A549 (cell line): Measurements from ENCODE around the gene NPM3. TPM values are rescaled to one million over a fixed set of nuclear protein-coding genes. Genes with fewer than 3 reads are reported as not detected.

Experiments used
- ATAC-seq, 2 experiments: fragments of 200-7000 bp in 1 of 2; fragments of >200 bp in 1 of 2; cut with Nextera tagmentation in 1 of 2; cut with Tn5 transposase in 1 of 2; 3 replicates each; pipeline versions ENCODE4 v1.8.0 to v1.9.1; 2018 to 2020; ENCODE audit warnings: mild to moderate bottlenecking in 1 of 2, moderate library complexity in 1 of 2
- CTCF ChIA-PET: fragments of 300-600 bp; sonication (Branson Sonifier 250); formaldehyde crosslinking; extraction: SDS; loops from one replicate; lab custom pipeline; 2021; ENCODE audit warnings: antibody characterized with exemption, inconsistent platforms; lab: Yijun Ruan, JAX
- POLR2A ChIA-PET: fragments of 350-600 bp; formaldehyde crosslinking; extraction: SDS; loops from one replicate; lab custom pipeline; 2021; ENCODE audit warnings: antibody characterized with exemption, inconsistent platforms; lab: Yijun Ruan, JAX
- DNase-seq, 2 experiments: peaks; one replicate each; pipeline versions ENCODE4 v3.0.0 to v3.0.0-alpha.2; 2011 to 2016; ENCODE audit warnings: low read depth in 1 of 2, low spot score in 1 of 2
- FAIRE-seq: peaks from 2 replicates; lab custom pipeline; 2011; peaks lifted over from hg19 to GRCh38; lab: Jason Lieb, UNC
- H3K27ac ChIP-seq, 2 experiments: fragments of >200 bp; sonication (Bioruptor Twin); formaldehyde crosslinking; 3 replicates each; pipeline ENCODE4 v1.5.1; 2016 to 2017
- H3K4me1 ChIP-seq: fragments of >200 bp; sonication (Bioruptor Twin); formaldehyde crosslinking; 3 replicates; pipeline ENCODE4 v1.6.1; 2016
- H3K4me2 ChIP-seq: fragments of >200 bp; sonication (Bioruptor Twin); formaldehyde crosslinking; 3 replicates; pipeline ENCODE4 v1.6.1; 2016
- H3K4me3 ChIP-seq: fragments of >200 bp; sonication (Bioruptor Twin); formaldehyde crosslinking; 3 replicates; pipeline ENCODE4 v1.5.1; 2016
- H3K9me3 ChIP-seq: fragments of >200 bp; sonication (Bioruptor Twin); formaldehyde crosslinking; 3 replicates; pipeline ENCODE4 v1.6.1; 2016
- CBX2 ChIP-seq: fragments of 200-600 bp; sonication (generic); IDR thresholded peaks from 2 replicates; pipeline ENCODE4 v1.6.1; 2016; ENCODE audit warnings: low read depth, mild to moderate bottlenecking, borderline replicate concordance
- CBX8 ChIP-seq: fragments of 200-600 bp; sonication (generic); IDR thresholded peaks from 2 replicates; pipeline ENCODE4 v1.6.1; 2016
- CEBPB ChIP-seq, 2 experiments: fragments of >200 bp in 1 of 2; sonication (Bioruptor Twin) in 1 of 2; formaldehyde crosslinking in 1 of 2; IDR thresholded peaks; 2 replicates each; pipeline ENCODE4 v1.6.1; 2012 to 2016
- E2F6 ChIP-seq: IDR thresholded peaks from 2 replicates; pipeline ENCODE4 v1.6.1; 2012; ENCODE audit warnings: low read depth, borderline replicate concordance
- EHMT2 ChIP-seq: fragments of 200-600 bp; sonication (generic); IDR thresholded peaks from 2 replicates; pipeline ENCODE4 v1.6.1; 2016; ENCODE audit warnings: antibody characterized with exemption, low read depth, mild to moderate bottlenecking, moderate library complexity
- HEYL ChIP-seq: fragments of 250-450 bp; sonication (Bioruptor Pico); IDR thresholded peaks from 2 replicates; pipeline ENCODE4 v1.8.0; 2021; ENCODE audit warnings: mild to moderate bottlenecking, moderate library complexity
- HOXB5 ChIP-seq: fragments of 250-450 bp; sonication (Bioruptor Pico); IDR thresholded peaks from 2 replicates; pipeline ENCODE4 v1.5.0; 2020; ENCODE audit warnings: mild to moderate bottlenecking, moderate library complexity
- NFE2L2 ChIP-seq: fragments of 150-350 bp; conservative IDR thresholded peaks from 2 replicates; pipeline ENCODE4 v1.6.1; 2014; ENCODE audit warnings: low read length
- POLR2A ChIP-seq: IDR thresholded peaks from 2 replicates; pipeline ENCODE4 v1.6.1; 2012; ENCODE audit warnings: mild to moderate bottlenecking, low read length
- RCOR1 ChIP-seq: fragments of 150-350 bp; IDR thresholded peaks from 2 replicates; pipeline ENCODE4 v1.6.1; 2014; ENCODE audit warnings: antibody characterized with exemption, low read length, low read depth
- REST ChIP-seq: fragments of 200-600 bp; sonication (generic); IDR thresholded peaks from 2 replicates; pipeline ENCODE4 v1.6.1; 2016; ENCODE audit warnings: antibody characterized with exemption, mild to moderate bottlenecking, moderate library complexity
- TP53 ChIP-seq: fragments of 250-450 bp; sonication (Bioruptor Pico); IDR thresholded peaks from 2 replicates; pipeline ENCODE4 v1.5.0; 2021; ENCODE audit warnings: mild to moderate bottlenecking, moderate library complexity
- ZFP36 ChIP-seq: fragments of 450-650 bp; IDR thresholded peaks from 2 replicates; pipeline ENCODE4 v1.6.1; 2014; ENCODE audit warnings: borderline replicate concordance; ENCODE audit not compliant: partially characterized antibody
- ZSCAN20 ChIP-seq: fragments of 250-450 bp; sonication (Bioruptor Pico); IDR thresholded peaks from 2 replicates; pipeline ENCODE4 v1.8.0; 2022; ENCODE audit warnings: mild to moderate bottlenecking, moderate library complexity
- WGBS: methylation state at CpG from one replicate; pipeline ENCODE4 v1.1.6; 2017; ENCODE audit errors: missing lambda C conversion rate; 5-methylcytosine and 5-hydroxymethylcytosine counted together
- polyA plus RNA-seq, 4 experiments: library from polyadenylated mRNA; depleted of rRNA in 3 of 4; stranded (reverse); fragments of >200 nt; fragmentation: RNase III in 1 of 4; extraction: RNeasy Plus Mini Kit Qiagen cat#74134 plus additional on column Dnase treatment in 1 of 4; gene quantifications; 2 replicates in 3 of 4; 3 replicates in 1 of 4; pipeline ENCODE4 v1.2.3, GENCODE V29; 2011 to 2017
- TF ChIP-seq, protein P1 (sequence below): fragments of 250-450 bp; sonication (Bioruptor Pico); IDR thresholded peaks from 2 replicates; pipeline ENCODE4 v1.5.0; 2021; ENCODE audit warnings: mild to moderate bottlenecking, moderate library complexity, borderline replicate concordance
- TF ChIP-seq, protein P2 (sequence below): IDR thresholded peaks from 2 replicates; pipeline ENCODE4 v1.6.1; 2012

Gene NPM3
- polyA plus RNA-seq, 2 of the 4 experiments (the other 2 are of a cell fraction): 41.5 to 96.3 TPM

GRCh38 chr10:101781984-101782810, 1.0 kb downstream of the NPM3 start:
- WGBS: 54% methylated on average over 17 of the region's 17 CpGs
- CTCF ChIA-PET: interaction anchor here (0.6 to 8.1 kb wide), 37 partner anchors 13 to 724 kb away, joined by 3 to 106 read pairs (median 5); partner anchors contain the start of gene OGA
- POLR2A ChIA-PET: interaction anchor here (3.5 kb wide), 1 partner anchor 36 kb away, joined by 24 read pairs; the partner anchor contains the start of gene OGA
- H3K9me3 ChIP-seq: no peaks in the 10 kb centered on the region
- DNase-seq: no peak
- H3K4me1 ChIP-seq: peaks cover 32% of the 10 kb centered on the region
- ATAC-seq: peak in 1 of 2 experiments; percentile 1; a peak in 2 of 6 replicates
- TF ChIP-seq E2F6 (no peak), TP53 (no peak), NFE2L2 (no peak), ZFP36 (no peak), HEYL (no peak), CBX8 (no peak), EHMT2 (no peak), RCOR1 (no peak), ZSCAN20 (CRISPR knock-in tag) (no peak), POLR2A (no peak), REST (no peak), CBX2 (no peak)
- TF ChIP-seq, protein P1, sequence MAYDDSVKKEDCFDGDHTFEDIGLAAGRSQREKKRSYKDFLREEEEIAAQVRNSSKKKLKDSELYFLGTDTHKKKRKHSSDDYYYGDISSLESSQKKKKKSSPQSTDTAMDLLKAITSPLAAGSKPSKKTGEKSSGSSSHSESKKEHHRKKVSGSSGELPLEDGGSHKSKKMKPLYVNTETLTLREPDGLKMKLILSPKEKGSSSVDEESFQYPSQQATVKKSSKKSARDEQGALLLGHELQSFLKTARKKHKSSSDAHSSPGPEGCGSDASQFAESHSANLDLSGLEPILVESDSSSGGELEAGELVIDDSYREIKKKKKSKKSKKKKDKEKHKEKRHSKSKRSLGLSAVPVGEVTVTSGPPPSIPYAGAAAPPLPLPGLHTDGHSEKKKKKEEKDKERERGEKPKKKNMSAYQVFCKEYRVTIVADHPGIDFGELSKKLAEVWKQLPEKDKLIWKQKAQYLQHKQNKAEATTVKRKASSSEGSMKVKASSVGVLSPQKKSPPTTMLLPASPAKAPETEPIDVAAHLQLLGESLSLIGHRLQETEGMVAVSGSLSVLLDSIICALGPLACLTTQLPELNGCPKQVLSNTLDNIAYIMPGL: no peak
- TF ChIP-seq, protein P2, sequence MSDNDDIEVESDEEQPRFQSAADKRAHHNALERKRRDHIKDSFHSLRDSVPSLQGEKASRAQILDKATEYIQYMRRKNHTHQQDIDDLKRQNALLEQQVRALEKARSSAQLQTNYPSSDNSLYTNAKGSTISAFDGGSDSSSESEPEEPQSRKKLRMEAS: no peak
- TF ChIP-seq, all 56 proteins: peak for 0
- Histone ChIP-seq H3K4me3 (peak overlapping the region; percentile 72), H3K27ac (peak overlapping the region; percentile 84 to 93), H3K4me2 (peak overlapping the region; percentile 76)
- FAIRE-seq: no peak

GRCh38 chr10:101781655-101781983, 1.6 kb downstream of the NPM3 start:
- peak overlapping the region; percentile 76 for H3K4me2 ChIP-seq

More at GRCh38 chr10:101781655-101781983, 1.6 kb downstream of the NPM3 start:
- H3K4me1 ChIP-seq: peaks cover 32% of the 10 kb centered on the region
- CTCF ChIA-PET: interaction anchor here (0.6 to 8.1 kb wide), 73 partner anchors 8 to 723 kb away, joined by 3 to 106 read pairs (median 4); partner anchors contain the start of genes DPCD, OGA and POLL
- TF ChIP-seq HOXB5 (CRISPR knock-in tag) (no peak), CBX8 (no peak), TP53 (no peak), CEBPB (IDR thresholded peaks at IDR 0.05) (no peak), ZSCAN20 (CRISPR knock-in tag) (no peak), EHMT2 (no peak)
- 95% methylated on average over 7 of the region's 7 CpGs for WGBS
- ATAC-seq (no peak), FAIRE-seq (no peak), DNase-seq (no peak)
- POLR2A ChIA-PET: interaction anchor here (0.6 to 3.5 kb wide), 2 partner anchors 36 to 37 kb away, joined by 3 to 24 read pairs; partner anchors contain the start of gene OGA
- H3K27ac ChIP-seq: no peak overlapping the region
- H3K4me3 ChIP-seq: no peak overlapping the region; the same call in 2 of the 3 replicates
- H3K9me3 ChIP-seq: no peaks in the 10 kb centered on the region
